ENCODE results near the gene MTOR. TPM values are rescaled to one million over a fixed set of nuclear protein-coding genes. Genes with fewer than 3 reads are reported as not detected.

Gene MTOR
- total RNA-seq, 4 donors from 2014 or later, result 40.4 to 51.4 (median 49.6) TPM

DNA sequence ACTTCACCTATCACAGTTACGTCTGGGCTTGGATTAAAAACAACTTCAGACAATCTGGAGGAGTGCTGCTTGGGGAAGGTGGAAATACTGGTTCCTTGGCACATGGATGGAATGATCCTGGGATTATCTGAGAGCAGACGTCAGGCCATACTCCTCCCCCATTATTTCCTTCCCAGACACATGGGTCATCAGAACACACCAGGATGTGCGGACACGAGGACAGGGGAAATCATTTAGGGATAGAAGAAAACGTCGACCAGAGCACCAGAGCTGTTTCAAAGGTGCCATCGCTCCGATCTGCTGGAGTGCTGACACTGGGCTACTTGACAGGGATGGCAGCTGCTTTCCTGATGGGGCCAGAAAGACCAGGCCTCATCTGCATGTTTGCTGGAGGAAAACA, 105.0 kb downstream of the MTOR start:
- no peak overlapping the region for H3K4me3 ChIP-seq
- no peak for DNase-seq (ENCODE audit: low spot score in 2 of 2)
- TF ChIP-seq EP300 (IDR thresholded peaks at IDR 0.05) (no peak), CTCF (IDR thresholded peaks at IDR 0.05) (no peak), POLR2A (IDR thresholded peaks at IDR 0.05) (no peak)
- 69% methylated on average over 8 of the region's 8 CpGs for WGBS, 2 donors
- peaks cover 0 to 51% (median 14%) of the 10 kb centered on the region in 4 donors for H3K4me1 ChIP-seq
- H3K36me3 ChIP-seq, result peaks cover 0 to 46% (median 0%) of the 10 kb centered on the region in 3 donors
- H3K27ac ChIP-seq, result peak overlapping the region in 3 of 4 donors; percentile 59 to 88 (median 86)
- no peaks in the 10 kb centered on the region for H3K9me3 ChIP-seq
- no peaks in the 10 kb centered on the region for H3K27me3 ChIP-seq

- Histone ChIP-seq H3K4me1 (peaks cover 0 to 56% (median 16%) of the 10 kb centered on the region in 4 donors), H3K9me3 (no peaks in the 10 kb centered on the region), H3K36me3 (peaks cover 0 to 46% (median 0%) of the 10 kb centered on the region in 3 donors), H3K4me3 (no peak overlapping the region), H3K27me3 (no peaks in the 10 kb centered on the region), H3K27ac (peak overlapping the region in 2 of 4 donors; percentile 86 to 88)
- no peak for DNase-seq (ENCODE audit: low spot score in 2 of 2)
- 73 to 79% methylated on average over 7 of the region's 7 CpGs for WGBS, 2 donors
- no peak for TF ChIP-seq POLR2A (IDR thresholded peaks at IDR 0.05)
- TF ChIP-seq CTCF (IDR thresholded peaks at IDR 0.05), result no peak
- TF ChIP-seq EP300 (IDR thresholded peaks at IDR 0.05), result no peak
Observed at GRCh38 chr1:11156963-11157362, 105.4 kb downstream of the MTOR start.

- WGBS, 2 donors, result 78 to 80% methylated on average over 3 of the region's 3 CpGs
- DNase-seq (ENCODE audit: low spot score in 2 of 2), result no peak
- Histone ChIP-seq H3K9me3 (no peaks in the 10 kb centered on the region), H3K4me3 (no peak overlapping the region), H3K36me3 (peaks cover 0 to 41% (median 0%) of the 10 kb centered on the region in 3 donors), H3K4me1 (peaks cover 0 to 61% (median 19%) of the 10 kb centered on the region in 4 donors), H3K27me3 (no peaks in the 10 kb centered on the region), H3K27ac (peak overlapping the region in 2 of 4 donors; percentile 86 to 88)
- TF ChIP-seq CTCF (IDR thresholded peaks at IDR 0.05), result no peak
- no peak for TF ChIP-seq EP300 (IDR thresholded peaks at IDR 0.05)
- TF ChIP-seq POLR2A (IDR thresholded peaks at IDR 0.05), result no peak
Observed at GRCh38 chr1:11156441-11156840, 105.9 kb downstream of the MTOR start.

DNA sequence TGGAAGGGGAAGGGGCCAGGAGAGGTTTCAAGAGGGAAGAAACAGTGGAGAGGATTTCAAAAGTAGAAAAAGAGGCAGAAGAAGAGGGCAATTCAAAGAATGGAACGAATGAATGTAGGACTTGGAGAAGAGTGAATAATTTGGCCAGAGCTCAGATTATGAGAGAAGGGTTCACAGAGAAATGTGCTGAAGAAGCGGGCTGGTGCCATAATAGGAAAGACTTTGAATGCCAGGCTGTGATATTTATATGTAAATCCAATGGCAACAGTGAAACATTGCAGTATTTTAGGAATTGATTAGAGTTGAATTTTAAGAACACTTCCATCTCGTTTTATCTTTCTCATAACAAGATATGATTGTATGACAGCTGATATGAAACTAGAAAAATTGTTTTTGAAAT, 109.2 kb downstream of the MTOR start:
- Histone ChIP-seq H3K4me1 (peaks cover 0 to 65% (median 23%) of the 10 kb centered on the region in 4 donors), H3K36me3 (peaks cover 0 to 45% (median 0%) of the 10 kb centered on the region in 3 donors), H3K9me3 (no peaks in the 10 kb centered on the region), H3K27ac (peak overlapping the region in 3 of 4 donors; percentile 21 to 82 (median 72)), H3K27me3 (no peaks in the 10 kb centered on the region), H3K4me3 (no peak overlapping the region)
- no peak for DNase-seq (ENCODE audit: low spot score in 2 of 2)
- no peak for TF ChIP-seq EP300 (IDR thresholded peaks at IDR 0.05)
- no peak for TF ChIP-seq POLR2A (IDR thresholded peaks at IDR 0.05)
- TF ChIP-seq CTCF (IDR thresholded peaks at IDR 0.05), result no peak
- 30 to 41% methylated on average over 3 of the region's 3 CpGs for WGBS, 2 donors

DNA sequence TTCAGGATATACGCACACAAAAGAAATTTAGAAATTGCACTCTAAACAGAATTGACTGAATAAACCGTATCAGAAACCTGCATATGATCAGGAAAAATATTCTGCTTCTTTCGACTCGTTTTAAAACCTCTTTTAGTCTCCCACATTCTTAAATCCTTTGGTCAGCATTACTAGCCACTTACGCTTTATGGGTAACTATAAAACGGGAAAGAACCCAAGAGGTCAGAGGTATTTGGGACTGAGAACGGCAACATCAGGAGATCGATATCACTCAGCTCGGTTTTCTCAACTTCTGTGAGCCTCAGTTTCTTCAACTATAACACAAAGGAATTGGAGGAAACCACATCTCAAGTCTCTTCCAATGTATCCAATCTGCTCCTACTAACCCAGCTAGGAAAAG, 109.6 kb downstream of the MTOR start:
- DNase-seq (ENCODE audit: low spot score in 2 of 2), result no peak
- WGBS, 2 donors, result 67 to 72% methylated on average over 9 of the region's 9 CpGs
- Histone ChIP-seq H3K4me1 (peaks cover 0 to 62% (median 19%) of the 10 kb centered on the region in 4 donors), H3K9me3 (no peaks in the 10 kb centered on the region), H3K36me3 (peaks cover 0 to 49% (median 0%) of the 10 kb centered on the region in 3 donors), H3K27ac (peak overlapping the region in 3 of 4 donors; percentile 21 to 82 (median 72)), H3K27me3 (no peaks in the 10 kb centered on the region), H3K4me3 (no peak overlapping the region)
- TF ChIP-seq EP300 (IDR thresholded peaks at IDR 0.05) (no peak), POLR2A (IDR thresholded peaks at IDR 0.05) (no peak), CTCF (IDR thresholded peaks at IDR 0.05) (no peak)
